GM19452 (cell line): ENCODE measurements around the gene MTHFD1L.
"Not testable (repeated sequence)": the region's sequence is repeated elsewhere in the genome, so short reads cannot be mapped to it uniquely, and the experiment has no call there.

Source experiments
- ATAC-seq: cut with Tn5 transposase; IDR thresholded peaks from one replicate; pipeline ENCODE4 v1.9.1; 2021; ENCODE audit not compliant: unreplicated experiment

MTHFD1L gene

GRCh38 chr6:151036211-151036721 lies 170.8 kb downstream of the MTHFD1L start:
- not testable (repeated sequence) for ATAC-seq

GRCh38 chr6:151036869-151037680 lies 171.6 kb downstream of the MTHFD1L start:
- no peak for ATAC-seq

- no peak for ATAC-seq
These were observed 173.1 kb downstream of the MTHFD1L start for GRCh38 chr6:151038616-151039015.

GRCh38 chr6:151040888-151041521 lies 175.5 kb downstream of the MTHFD1L start:
- ATAC-seq = not testable (repeated sequence)

GRCh38 chr6:151041686-151042085 lies 176.2 kb downstream of the MTHFD1L start:
- no peak for ATAC-seq

- not testable (repeated sequence) for ATAC-seq
These were observed 177.4 kb downstream of the MTHFD1L start for GRCh38 chr6:151042911-151043330.

- no peak for ATAC-seq
These were observed 178.4 kb downstream of the MTHFD1L start for GRCh38 chr6:151043944-151044343.

- no peak for ATAC-seq
These were observed 179.3 kb downstream of the MTHFD1L start for GRCh38 chr6:151044465-151045441.

- ATAC-seq = not testable (repeated sequence)
These were observed 180.2 kb downstream of the MTHFD1L start for GRCh38 chr6:151045511-151046222.

- no peak for ATAC-seq
These were observed 185.7 kb downstream of the MTHFD1L start for GRCh38 chr6:151051164-151051563.

- ATAC-seq = no peak
These were observed 186.6 kb downstream of the MTHFD1L start for GRCh38 chr6:151052021-151052646.

GRCh38 chr6:151054306-151054705 lies 188.8 kb downstream of the MTHFD1L start:
- no peak for ATAC-seq

GRCh38 chr6:151056230-151056907 lies 190.9 kb downstream of the MTHFD1L start:
- no peak for ATAC-seq

- ATAC-seq = no peak
These were observed 191.6 kb downstream of the MTHFD1L start for GRCh38 chr6:151057061-151057460.

GRCh38 chr6:151058021-151058733 lies 192.7 kb downstream of the MTHFD1L start:
- ATAC-seq = no peak

GRCh38 chr6:151059612-151060095 lies 194.2 kb downstream of the MTHFD1L start:
- no peak for ATAC-seq

- no peak for ATAC-seq
These were observed 194.7 kb downstream of the MTHFD1L start for GRCh38 chr6:151060096-151060765.
